T follicular helper cell (primary cell): ENCODE data around the gene FGFR3.

Source experiments
- DNase-seq: peaks from one replicate; pipeline ENCODE4 v3.0.0-alpha.2; 2020; ENCODE audit warnings: low read depth

The FGFR3 gene

GRCh38 chr4:1788254-1788973, 4.7 kb upstream of the FGFR3 start:
- no peak for DNase-seq

- no peak for DNase-seq
Measured at GRCh38 chr4:1789552-1789951, 3.5 kb upstream of the FGFR3 start.

- DNase-seq = no peak
Measured at GRCh38 chr4:1790005-1790404, 3.1 kb upstream of the FGFR3 start.

GRCh38 chr4:1792158-1792831, 798 bp upstream of the FGFR3 start:
- no peak for DNase-seq

- DNase-seq = peak; percentile 32
Measured at GRCh38 chr4:1793496-1793840, 375 bp downstream of the FGFR3 start.

- DNase-seq = no peak
Measured at GRCh38 chr4:1793940-1794808, 1.1 kb downstream of the FGFR3 start.

GRCh38 chr4:1794809-1795298, 1.8 kb downstream of the FGFR3 start:
- DNase-seq = no peak

GRCh38 chr4:1795299-1796195, 2.5 kb downstream of the FGFR3 start:
- no peak for DNase-seq

GRCh38 chr4:1796486-1797204, 3.6 kb downstream of the FGFR3 start:
- no peak for DNase-seq

- no peak for DNase-seq
Measured at GRCh38 chr4:1797298-1797860, 4.3 kb downstream of the FGFR3 start.

- DNase-seq = no peak
Measured at GRCh38 chr4:1797861-1798579, 4.9 kb downstream of the FGFR3 start.

GRCh38 chr4:1798580-1799386, 5.7 kb downstream of the FGFR3 start:
- DNase-seq = no peak

GRCh38 chr4:1799387-1800375, 6.6 kb downstream of the FGFR3 start:
- DNase-seq = no peak

GRCh38 chr4:1800805-1801204, 7.7 kb downstream of the FGFR3 start:
- no peak for DNase-seq

GRCh38 chr4:1801286-1801958, 8.3 kb downstream of the FGFR3 start:
- DNase-seq = no peak

- no peak for DNase-seq
Measured at GRCh38 chr4:1802151-1802715, 9.1 kb downstream of the FGFR3 start.
